K562 (cell line): ENCODE results near the gene SLC35A4. TPM values are rescaled to one million over a fixed set of nuclear protein-coding genes. Genes with fewer than 3 reads are reported as not detected.

Experiments used
- CHD7 ChIP-seq: fragments of 200-600 bp; sonication (generic); IDR thresholded peaks from one replicate; pipeline ENCODE4 v1.6.1; 2012; ENCODE audit warnings: mild to moderate bottlenecking, low read depth, low read length, inconsistent platforms
- PHF21A ChIP-seq: fragments of 450-650 bp; IDR thresholded peaks from 2 replicates; pipeline ENCODE4 v1.6.1; 2017; ENCODE audit warnings: low read depth, borderline replicate concordance
- PRPF4 ChIP-seq: fragments of 200-400 bp; formaldehyde crosslinking; IDR thresholded peaks from one replicate; pipeline ENCODE4 v1.6.1; 2017; ENCODE audit warnings: low read length, low read depth, mild to moderate bottlenecking; ENCODE audit not compliant: insufficient read depth, poor library complexity, severe bottlenecking
- STAT6 ChIP-seq: sonication (generic); formaldehyde crosslinking; IDR thresholded peaks from 2 replicates; pipeline ENCODE4 v1.8.1; 2023; ENCODE audit warnings: mild to moderate bottlenecking, missing genetic modification reagents
- polyA plus RNA-seq, 8 experiments: library from polyadenylated mRNA; depleted of rRNA in 4 of 8; stranded (reverse) in 5 of 8; unstranded in 3 of 8; fragments of >200 nt; fragmentation: Nextera tagmentation in 2 of 8; fragmentation: Illumina TruSeq in 1 of 8; extraction: Ambion mirVana in 2 of 8; extraction: Trizol in 1 of 8; gene quantifications; 2 replicates each; pipeline versions ENCODE4 v1.2.1 to v1.2.3, GENCODE V29; 2011 to 2014; ENCODE audit warnings: inconsistent platforms in 1 of 8, missing spikeins in 1 of 8
- total RNA-seq, 7 experiments: library from RNA; depleted of rRNA in 6 of 7; stranded (reverse); fragments of >200 nt in 6 of 7; fragmentation: Illumina TruSeq in 2 of 7; extraction: Trizol in 2 of 7; gene quantifications; 2 replicates each; pipeline versions ENCODE4 v1.2.1 to v1.2.3, GENCODE V29; 2011 to 2021; ENCODE audit warnings: low replicate concordance in 1 of 7

SLC35A4 gene
- total and polyA plus RNA-seq, 9 of the 15 experiments (the other 6 are each of a cell fraction or from before 2014, with no cell fraction given): 21.8 to 171 (median 42.5) TPM

GRCh38 chr5:140608722-140609121 lies 44.1 kb downstream of the SLC35A4 start (continued):
- TF ChIP-seq CHD7 (no peak), STAT6 (CRISPR knock-in tag) (no peak), PRPF4 (no peak), PHF21A (no peak)
